Upper lobe of left lung (tissue), 6 donors: ENCODE results near the gene CA9. TPM values are rescaled to one million over a fixed set of nuclear protein-coding genes. Genes with fewer than 3 reads are reported as not detected.

Experiments
- ATAC-seq, 2 donors: fragments of 200-7000 bp; cut with Tn5 transposase; one replicate each; pipeline ENCODE4 v1.9.1; 2022; ENCODE audit warnings: mild to moderate bottlenecking in 2 of 2, moderate library complexity in 2 of 2; ENCODE audit not compliant: low FRiP score in 2 of 2
- DNase-seq, 2 donors: peaks; one replicate each; pipeline ENCODE4 v3.0.0-alpha.2; 2019 to 2020
- H3K27ac ChIP-seq, 4 donors: fragments of 200-600 bp; sonication (generic); one replicate each; pipeline ENCODE4 v1.5.1; 2016 to 2019
- H3K27me3 ChIP-seq, 4 donors: fragments of 200-600 bp; sonication (generic); one replicate each; pipeline ENCODE4 v1.5.1; 2017 to 2019
- H3K36me3 ChIP-seq, 4 donors: fragments of 200-600 bp; sonication (generic); one replicate each; pipeline ENCODE4 v1.5.1; 2016 to 2019
- H3K4me1 ChIP-seq, 4 donors: fragments of 200-600 bp; sonication (generic); one replicate each; pipeline ENCODE4 v1.5.1; 2018 to 2019
- H3K4me3 ChIP-seq, 4 donors: fragments of 200-600 bp; sonication (generic); one replicate each; pipeline ENCODE4 v1.5.1; 2017 to 2019; ENCODE audit warnings: mild to moderate bottlenecking in 2 of 4, moderate library complexity in 1 of 4
- H3K9me3 ChIP-seq, 4 donors: fragments of 200-600 bp; sonication (generic); one replicate each; pipeline ENCODE4 v1.5.1; 2018 to 2019
- EP300 ChIP-seq, 4 donors: sonication (generic); formaldehyde crosslinking; IDR thresholded peaks; one replicate each; pipeline ENCODE4 v1.5.1; 2017; ENCODE audit warnings: antibody characterized with exemption in 4 of 4, control low read depth in 2 of 4
- POLR2A ChIP-seq, 4 donors: fragments of 450-650 bp; IDR thresholded peaks; one replicate each; pipeline ENCODE4 v1.5.1; 2016 to 2017; ENCODE audit warnings: antibody characterized with exemption in 4 of 4, mild to moderate bottlenecking in 2 of 4
- POLR2AphosphoS5 ChIP-seq, 2 donors: sonication (generic); formaldehyde crosslinking; IDR thresholded peaks; one replicate each; pipeline ENCODE4 v1.5.1; 2017; ENCODE audit warnings: antibody characterized with exemption in 2 of 2
- WGBS, 2 donors: methylation state at CpG; one replicate each; pipeline ENCODE4 v1.1.5; 2017 to 2018; 5-methylcytosine and 5-hydroxymethylcytosine counted together
- total RNA-seq, 6 donors: library from RNA; depleted of rRNA in 4 of 6; stranded (reverse); fragments of >200 nt in 4 of 6; gene quantifications; one replicate each; pipeline versions ENCODE4 v1.1.0 to v1.2.1, GENCODE V29; 2016 to 2021
- TF ChIP-seq, protein P1 (sequence below), 6 experiments: fragments of 450-650 bp in 4 of 6; fragments of 200-600 bp in 2 of 6; sonication (generic) in 2 of 6; IDR thresholded peaks; one replicate each; pipeline ENCODE4 v1.5.1; 2016 to 2019; ENCODE audit warnings: antibody characterized with exemption in 6 of 6
- donor health status: DM: no; HTN: no; CAD: no; lungs with moderate emphysema.
- donor health status: DM: no; HTN: yes; CAD: no; lungs with severe emphysema.

The CA9 gene
- total RNA-seq, 6 donors from 2014 or later: 0.14 to 0.24 TPM; not detected in 4

DNA sequence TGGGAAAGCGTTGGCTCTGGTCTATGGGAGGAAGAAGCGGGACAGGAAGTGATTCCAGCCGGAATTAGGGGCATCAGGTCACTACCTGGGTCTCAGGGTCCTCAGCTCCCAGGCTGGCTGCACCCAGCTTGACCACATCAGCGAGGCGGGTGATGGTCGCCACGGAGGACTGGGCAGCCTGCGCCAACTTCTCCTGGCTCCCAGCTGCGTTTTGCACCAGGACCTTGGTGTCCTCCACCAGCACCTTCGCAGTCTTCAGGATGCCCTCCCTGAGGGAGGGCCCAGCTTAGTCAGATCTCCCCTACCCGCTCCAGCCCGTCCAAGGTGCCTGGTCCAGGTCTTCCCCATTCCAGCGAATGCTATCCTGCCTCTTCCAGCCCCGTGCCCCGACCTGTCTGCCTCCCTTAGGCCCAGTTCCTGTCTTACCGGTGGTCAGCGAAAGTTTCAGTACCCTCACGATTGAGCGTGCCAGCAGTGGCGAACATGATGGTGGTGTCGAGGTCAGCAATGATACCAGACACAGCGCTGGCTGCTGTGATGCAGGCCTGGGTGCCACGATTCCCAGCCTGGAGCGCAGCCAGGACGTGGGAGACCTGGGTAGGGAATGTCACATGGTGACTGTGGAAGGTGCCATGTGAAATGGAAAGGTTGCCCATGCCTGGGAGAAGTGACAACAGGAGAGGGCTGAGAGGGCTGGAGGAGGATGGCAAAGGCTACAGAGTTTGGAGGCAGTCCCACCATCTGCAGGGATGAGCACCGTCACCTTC, 30.4 kb downstream of the CA9 start:
- peak overlapping the region in 2 of 4 donors; percentile 14 to 20 for H3K27ac ChIP-seq
- ATAC-seq (no peak), DNase-seq (peak in 1 of 2 donors; percentile 48)
- peaks cover 88 to 100% (median 100%) of the 10 kb centered on the region in 4 donors for H3K36me3 ChIP-seq
- H3K9me3 ChIP-seq: no peaks in the 10 kb centered on the region
- TF ChIP-seq POLR2AphosphoS5 (IDR thresholded peaks at IDR 0.05) (no peak), EP300 (IDR thresholded peaks at IDR 0.05) (no peak), POLR2A (IDR thresholded peaks at IDR 0.05) (no peak)
- TF ChIP-seq, protein P1, sequence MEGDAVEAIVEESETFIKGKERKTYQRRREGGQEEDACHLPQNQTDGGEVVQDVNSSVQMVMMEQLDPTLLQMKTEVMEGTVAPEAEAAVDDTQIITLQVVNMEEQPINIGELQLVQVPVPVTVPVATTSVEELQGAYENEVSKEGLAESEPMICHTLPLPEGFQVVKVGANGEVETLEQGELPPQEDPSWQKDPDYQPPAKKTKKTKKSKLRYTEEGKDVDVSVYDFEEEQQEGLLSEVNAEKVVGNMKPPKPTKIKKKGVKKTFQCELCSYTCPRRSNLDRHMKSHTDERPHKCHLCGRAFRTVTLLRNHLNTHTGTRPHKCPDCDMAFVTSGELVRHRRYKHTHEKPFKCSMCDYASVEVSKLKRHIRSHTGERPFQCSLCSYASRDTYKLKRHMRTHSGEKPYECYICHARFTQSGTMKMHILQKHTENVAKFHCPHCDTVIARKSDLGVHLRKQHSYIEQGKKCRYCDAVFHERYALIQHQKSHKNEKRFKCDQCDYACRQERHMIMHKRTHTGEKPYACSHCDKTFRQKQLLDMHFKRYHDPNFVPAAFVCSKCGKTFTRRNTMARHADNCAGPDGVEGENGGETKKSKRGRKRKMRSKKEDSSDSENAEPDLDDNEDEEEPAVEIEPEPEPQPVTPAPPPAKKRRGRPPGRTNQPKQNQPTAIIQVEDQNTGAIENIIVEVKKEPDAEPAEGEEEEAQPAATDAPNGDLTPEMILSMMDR (IDR thresholded peaks at IDR 0.05): no peak
- no peaks in the 10 kb centered on the region for H3K4me1 ChIP-seq
- H3K27me3 ChIP-seq: no peaks in the 10 kb centered on the region
- no peak overlapping the region for H3K4me3 ChIP-seq
- WGBS, 2 donors: 94 to 96% methylated on average over 22 to 26 of the region's 26 CpGs

DNA sequence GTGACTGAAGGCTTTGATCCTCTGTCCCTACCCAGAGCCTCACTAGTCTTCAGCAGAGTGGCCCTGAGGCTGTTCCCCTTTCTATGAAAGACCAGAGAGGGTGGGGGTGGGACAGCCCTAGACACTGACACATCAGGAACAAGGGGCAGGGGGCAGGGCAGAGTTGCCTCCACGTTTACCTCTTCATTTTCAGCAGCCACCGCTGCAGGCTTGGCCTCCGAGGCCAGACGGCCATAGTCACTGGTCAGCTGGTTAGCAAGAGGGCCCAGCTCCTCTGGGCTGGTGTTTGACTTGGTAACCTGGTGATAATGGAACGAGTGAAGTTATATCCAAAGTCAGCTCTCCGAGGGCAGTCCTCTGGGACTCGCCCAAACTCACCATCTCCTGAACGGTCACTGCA, 31.6 kb downstream of the CA9 start:
- no peak for ATAC-seq
- no peak overlapping the region for H3K27ac ChIP-seq
- peak in 1 of 2 donors; percentile 29 for DNase-seq
- 82 to 91% methylated on average over 5 to 7 of the region's 8 CpGs for WGBS, 2 donors
- TF ChIP-seq EP300 (IDR thresholded peaks at IDR 0.05) (no peak), POLR2A (IDR thresholded peaks at IDR 0.05) (no peak), POLR2AphosphoS5 (IDR thresholded peaks at IDR 0.05) (no peak)
- TF ChIP-seq, protein P1 (IDR thresholded peaks at IDR 0.05): no peak
- no peaks in the 10 kb centered on the region for H3K9me3 ChIP-seq
- no peaks in the 10 kb centered on the region for H3K4me1 ChIP-seq
- peaks cover 81 to 98% (median 96%) of the 10 kb centered on the region in 4 donors for H3K36me3 ChIP-seq
- H3K27me3 ChIP-seq: no peaks in the 10 kb centered on the region
- H3K4me3 ChIP-seq: no peak overlapping the region

DNA sequence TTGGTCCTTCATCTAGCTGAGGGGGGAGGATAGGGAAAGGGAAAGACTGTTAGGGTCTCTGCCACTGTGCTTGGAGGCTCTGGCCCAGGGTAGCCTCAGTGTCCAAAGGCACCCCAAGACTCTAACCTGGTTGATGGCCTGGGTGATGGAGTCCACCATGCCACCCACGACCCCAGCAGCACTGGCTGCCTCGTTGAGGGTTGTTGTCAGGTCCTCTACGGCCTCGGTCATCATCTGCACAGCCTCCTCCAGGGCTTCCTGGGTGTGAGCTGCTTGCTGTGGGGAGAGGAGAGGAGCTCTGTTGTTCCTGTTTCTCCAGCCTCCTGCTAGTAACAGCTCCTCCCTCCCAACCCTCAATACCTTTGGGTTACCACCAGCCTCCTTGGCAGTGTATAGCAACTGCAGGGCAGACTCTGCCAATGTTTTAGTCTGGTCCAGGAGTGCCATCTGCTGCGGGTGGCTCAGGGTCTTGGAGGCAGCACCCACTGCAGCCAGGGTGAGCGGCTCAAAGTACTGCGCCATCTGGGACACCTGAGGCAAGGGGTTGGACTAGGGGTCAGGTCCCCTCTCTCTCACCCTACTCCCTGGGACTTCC, 32.2 kb downstream of the CA9 start:
- Histone ChIP-seq H3K9me3 (no peaks in the 10 kb centered on the region), H3K27ac (no peak overlapping the region), H3K27me3 (no peaks in the 10 kb centered on the region), H3K4me3 (no peak overlapping the region), H3K36me3 (peaks cover 81 to 98% (median 96%) of the 10 kb centered on the region in 4 donors), H3K4me1 (no peaks in the 10 kb centered on the region)
- WGBS, 2 donors: 90 to 95% methylated on average over 4 to 7 of the region's 7 CpGs
- peak; percentile 36 to 41 for ATAC-seq
- TF ChIP-seq POLR2A (IDR thresholded peaks at IDR 0.05) (no peak), POLR2AphosphoS5 (IDR thresholded peaks at IDR 0.05) (no peak), EP300 (IDR thresholded peaks at IDR 0.05) (no peak)
- TF ChIP-seq, protein P1 (IDR thresholded peaks at IDR 0.05): no peak
- DNase-seq: peak in 1 of 2 donors; percentile 41

DNA sequence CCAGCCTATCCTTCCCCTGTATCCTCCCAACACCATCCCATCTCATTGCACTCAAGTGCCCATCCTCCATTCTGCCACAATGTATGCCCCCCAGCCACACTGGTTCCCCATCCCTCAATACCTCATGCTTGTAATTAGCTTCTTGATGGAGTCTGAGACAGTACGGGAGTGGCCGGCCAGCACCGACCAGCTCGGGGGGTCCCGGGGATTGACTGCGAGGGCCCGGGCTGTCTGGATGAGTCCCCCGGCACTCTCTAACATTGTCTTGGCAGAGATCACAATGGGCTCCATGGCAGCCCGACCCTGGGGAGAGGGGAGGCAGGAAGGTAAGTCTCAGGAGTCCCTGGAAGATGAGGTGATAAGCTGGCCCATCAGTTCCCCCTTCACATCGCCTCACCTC, 33.2 kb downstream of the CA9 start:
- ATAC-seq (no peak), DNase-seq (peak in 1 of 2 donors; percentile 43)
- peaks cover 79 to 98% (median 96%) of the 10 kb centered on the region in 4 donors for H3K36me3 ChIP-seq
- 89 to 99% methylated on average over 4 to 10 of the region's 10 CpGs for WGBS, 2 donors
- no peak overlapping the region for H3K27ac ChIP-seq
- no peak overlapping the region for H3K4me3 ChIP-seq
- H3K27me3 ChIP-seq: no peaks in the 10 kb centered on the region
- TF ChIP-seq EP300 (IDR thresholded peaks at IDR 0.05) (no peak), POLR2A (IDR thresholded peaks at IDR 0.05) (no peak), POLR2AphosphoS5 (IDR thresholded peaks at IDR 0.05) (no peak)
- TF ChIP-seq, protein P1 (IDR thresholded peaks at IDR 0.05): no peak
- no peaks in the 10 kb centered on the region for H3K4me1 ChIP-seq
- H3K9me3 ChIP-seq: no peaks in the 10 kb centered on the region
